Activated naive CD4-positive, alpha-beta T cell treated with anti-CD3 and anti-CD28 coated beads for 36 hours (primary cell): ENCODE data around the gene NTMT1. TPM values are rescaled to one million over a fixed set of nuclear protein-coding genes. Genes with fewer than 3 reads are reported as not detected.
A peak's percentile ranks its signal among the peaks of the same experiment; 100 is the strongest.

Experiments
- CTCF ChIA-PET: fragments of 350-600 bp; sonication (Branson Sonifier 250); formaldehyde crosslinking; loops from one replicate; lab custom pipeline; 2021; ENCODE audit warnings: antibody characterized with exemption; lab: Charles Lee
- DNase-seq: peaks from one replicate; pipeline ENCODE4 v3.0.0-alpha.2; 2020
- H3K27ac Mint-ChIP-seq: one replicate; pipeline ENCODE4 v1.8.0; 2021; ENCODE audit warnings: mild to moderate bottlenecking, mixed read lengths
- H3K27me3 Mint-ChIP-seq: one replicate; pipeline ENCODE4 v1.8.0; 2021; ENCODE audit warnings: low read depth, mixed read lengths
- H3K36me3 Mint-ChIP-seq: one replicate; pipeline ENCODE4 v1.8.0; 2021; ENCODE audit warnings: low read depth, mixed read lengths
- H3K4me1 Mint-ChIP-seq: one replicate; pipeline ENCODE4 v1.8.0; 2021; ENCODE audit warnings: low read depth, mixed read lengths
- H3K4me3 Mint-ChIP-seq: one replicate; pipeline ENCODE4 v1.8.0; 2021; ENCODE audit warnings: mild to moderate bottlenecking, moderate library complexity, mixed read lengths
- H3K9me3 Mint-ChIP-seq: one replicate; pipeline ENCODE4 v1.8.0; 2021; ENCODE audit warnings: mixed read lengths
- intact Hi-C: fragments of 100-400 bp; cut with micrococcal nuclease; formaldehyde crosslinking; loops from one replicate; pipeline ENCODE4 v1.15.1; 2023
- total RNA-seq, 2 experiments: library from RNA; stranded (reverse); gene quantifications; one replicate each; pipeline ENCODE4 v1.2.3, GENCODE V29; 2021

The NTMT1 gene
- total RNA-seq, 2 experiments from 2014 or later, result 58.6 to 59.3 TPM

DNA sequence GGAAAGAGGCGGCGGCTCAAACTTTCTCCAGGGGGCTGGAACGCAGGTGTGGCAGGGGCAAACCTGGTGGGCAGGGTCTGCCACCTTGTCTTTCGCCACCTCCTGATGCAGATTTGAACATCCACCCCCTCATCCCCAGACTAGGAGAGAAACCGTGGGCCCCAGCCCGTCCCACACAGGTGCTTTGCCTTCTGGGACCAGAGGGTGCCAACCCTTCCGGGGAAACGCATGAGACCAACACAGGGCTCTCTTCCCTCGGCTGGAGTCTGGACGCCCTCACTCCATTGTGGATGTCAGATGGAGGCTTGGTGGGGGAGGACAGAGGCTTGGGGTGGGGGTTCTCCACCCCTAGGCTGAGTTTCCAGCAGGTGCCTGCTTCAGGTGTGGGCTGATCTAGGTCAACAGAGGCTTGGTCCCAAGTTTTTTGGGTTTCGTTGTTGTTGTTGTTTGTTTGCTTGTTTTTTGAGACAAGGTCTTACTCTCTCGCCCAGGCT lies 14.6 kb upstream of the NTMT1 start:
- Mint-ChIP-seq H3K4me3 (no peak overlapping the region), H3K9me3 (no peaks in the 10 kb centered on the region), H3K27me3 (no peaks in the 10 kb centered on the region), H3K27ac (no peak overlapping the region), H3K36me3 (no peaks in the 10 kb centered on the region), H3K4me1 (peaks cover 25% of the 10 kb centered on the region)
- intact Hi-C loops, result loop anchor here (1.0 to 2.0 kb wide), 3 partner anchors 13 to 472 kb away; no protein-coding TSS in a partner anchor
- CTCF ChIA-PET, result interaction anchor here (0.6 to 3.2 kb wide), 17 partner anchors 11 to 486 kb away, joined by 3 to 42 read pairs (median 3); partner anchors contain the start of genes C9orf50 and NTMT1
- no peak for DNase-seq

DNA sequence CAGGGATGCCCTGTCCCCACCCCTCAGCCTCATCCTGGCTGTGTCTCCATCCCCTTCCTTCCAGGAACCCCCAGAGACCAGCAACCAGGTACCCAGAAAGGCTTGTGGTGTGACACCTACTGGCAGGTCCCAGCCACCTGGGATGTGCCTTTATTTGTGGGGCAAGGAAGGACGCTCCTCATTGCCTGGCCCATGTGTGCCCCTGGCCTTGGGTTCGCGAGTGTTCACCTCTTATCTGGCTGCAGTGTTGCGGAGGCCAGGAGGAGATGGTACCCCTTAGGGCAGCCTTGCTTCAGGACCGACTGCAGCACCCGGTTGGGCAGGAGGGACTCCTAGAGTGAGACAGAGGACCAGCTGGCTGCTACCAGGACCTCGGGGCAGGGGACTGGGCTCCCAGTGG lies 13.8 kb upstream of the NTMT1 start:
- Mint-ChIP-seq H3K36me3 (no peaks in the 10 kb centered on the region), H3K4me3 (no peak overlapping the region), H3K27ac (no peak overlapping the region), H3K9me3 (no peaks in the 10 kb centered on the region), H3K27me3 (no peaks in the 10 kb centered on the region), H3K4me1 (peaks cover 21% of the 10 kb centered on the region)
- CTCF ChIA-PET, result interaction anchor here (1.0 to 3.2 kb wide), 5 partner anchors 11 to 439 kb away, joined by 3 to 42 read pairs (median 4); partner anchors contain the start of gene C9orf50
- intact Hi-C loops, result no loop called here
- DNase-seq, result no peak

DNA sequence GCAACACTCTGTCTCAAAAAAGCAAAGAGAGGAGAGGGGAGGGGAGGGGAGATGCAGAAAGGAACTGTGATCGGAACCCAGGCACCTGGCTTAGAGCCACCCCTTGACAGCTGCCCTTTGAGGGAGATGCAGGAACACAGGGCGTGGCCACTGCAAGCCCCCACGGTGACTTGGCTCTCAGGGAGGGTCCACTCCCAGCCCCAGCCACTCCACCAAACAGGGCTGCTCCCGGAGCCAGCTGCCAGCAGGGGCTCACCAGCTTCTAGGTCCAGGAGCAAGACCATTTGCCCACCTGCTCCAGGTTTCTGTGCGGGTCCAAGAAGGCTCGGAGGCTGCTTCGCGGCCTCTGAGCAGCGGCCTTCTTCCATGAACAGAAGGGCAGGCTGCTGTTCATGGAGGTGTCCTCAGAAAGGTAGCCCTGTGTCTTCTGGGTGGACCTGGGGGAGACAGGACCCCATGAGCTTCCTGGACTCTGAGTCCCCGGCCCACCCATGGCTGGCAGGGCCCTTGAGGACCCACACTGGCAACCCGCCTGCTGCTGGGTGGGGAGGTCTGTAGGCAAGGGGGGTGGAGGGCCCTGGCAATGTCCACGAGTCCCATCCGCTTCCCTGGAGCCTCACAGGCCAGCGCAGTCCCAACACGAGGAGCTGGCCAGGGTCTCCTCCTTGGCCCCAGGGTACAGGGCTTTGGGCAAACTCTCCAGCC lies 13.0 kb upstream of the NTMT1 start:
- no peaks in the 10 kb centered on the region for H3K9me3 Mint-ChIP-seq
- H3K4me1 Mint-ChIP-seq, result peaks cover 15% of the 10 kb centered on the region
- intact Hi-C loops, result no loop called here
- H3K27me3 Mint-ChIP-seq, result no peaks in the 10 kb centered on the region
- CTCF ChIA-PET, result interaction anchor here (1.0 to 3.2 kb wide), 3 partner anchors 10 to 170 kb away, joined by 4 to 42 read pairs (median 4); partner anchors contain the start of gene C9orf50
- H3K36me3 Mint-ChIP-seq, result no peaks in the 10 kb centered on the region
- H3K27ac Mint-ChIP-seq, result no peak overlapping the region
- H3K4me3 Mint-ChIP-seq, result no peak overlapping the region
- no peak for DNase-seq

DNA sequence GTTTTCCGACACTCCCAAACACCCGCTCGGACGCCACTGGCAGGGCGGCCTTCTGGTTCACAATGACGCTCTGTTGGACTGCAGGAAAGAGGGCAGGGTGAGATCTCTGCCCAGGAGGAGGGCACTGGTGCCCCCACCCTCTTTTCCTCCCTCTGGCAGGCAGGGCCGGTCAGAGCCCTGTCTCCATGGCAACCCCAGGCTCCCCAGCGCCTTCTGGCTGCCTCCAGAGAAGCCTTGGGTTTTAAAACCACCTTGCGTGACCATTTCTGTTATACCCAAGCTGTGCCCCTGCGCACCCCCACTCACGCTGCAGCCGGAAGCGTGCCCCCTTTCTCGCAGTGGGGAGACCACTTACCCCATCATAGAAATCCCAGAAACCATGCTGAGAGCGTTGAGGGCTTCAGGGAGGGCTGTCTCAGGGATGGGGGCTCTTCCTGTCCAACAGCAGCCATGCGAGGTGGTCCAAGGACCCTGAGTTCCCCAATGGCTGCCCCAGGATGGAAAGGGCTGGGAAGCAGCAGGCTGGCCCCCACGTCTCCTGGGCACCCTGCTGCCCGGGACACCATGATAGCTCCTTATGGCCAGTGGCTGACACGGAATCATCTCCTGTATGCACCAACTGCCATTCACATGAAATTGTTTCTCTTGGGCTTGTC lies 12.3 kb upstream of the NTMT1 start:
- Mint-ChIP-seq H3K9me3 (no peaks in the 10 kb centered on the region), H3K27ac (no peak overlapping the region), H3K27me3 (no peaks in the 10 kb centered on the region), H3K36me3 (no peaks in the 10 kb centered on the region), H3K4me1 (peaks cover 15% of the 10 kb centered on the region), H3K4me3 (no peak overlapping the region)
- CTCF ChIA-PET, result interaction anchor here (0.9 to 3.2 kb wide), 3 partner anchors 9 to 470 kb away, joined by 3 to 42 read pairs (median 6); partner anchors contain the start of gene C9orf50
- DNase-seq, result no peak
- intact Hi-C loops, result no loop called here

DNA sequence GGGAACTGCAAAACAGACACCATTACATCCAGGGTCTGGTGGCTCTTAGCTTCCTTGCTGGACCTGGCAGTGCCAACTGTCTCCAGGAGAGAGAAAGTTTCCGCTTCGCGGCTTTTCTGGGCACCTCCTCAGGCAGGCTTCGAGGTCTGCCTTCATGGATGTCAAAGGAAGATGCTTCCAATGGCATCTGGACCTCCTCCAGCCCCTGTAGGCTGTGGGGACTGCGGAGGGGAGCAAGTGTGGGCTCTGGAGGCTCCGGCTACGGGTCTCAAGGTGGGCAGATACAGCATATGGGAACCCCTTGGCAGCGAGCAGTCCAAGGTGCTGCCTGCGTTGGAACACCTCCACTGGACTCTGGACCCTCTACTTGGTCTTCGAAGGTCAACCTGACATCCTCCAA lies 11.0 kb upstream of the NTMT1 start:
- Mint-ChIP-seq H3K4me1 (peaks cover 6% of the 10 kb centered on the region), H3K27ac (no peak overlapping the region), H3K27me3 (peaks cover 8% of the 10 kb centered on the region), H3K9me3 (no peaks in the 10 kb centered on the region), H3K4me3 (no peak overlapping the region), H3K36me3 (no peaks in the 10 kb centered on the region)
- DNase-seq, result no peak
- intact Hi-C loops, result no loop called here
- CTCF ChIA-PET, result interaction anchor here (1.2 kb wide), 1 partner anchor 9 kb away, joined by 6 read pairs; no protein-coding TSS in a partner anchor

DNA sequence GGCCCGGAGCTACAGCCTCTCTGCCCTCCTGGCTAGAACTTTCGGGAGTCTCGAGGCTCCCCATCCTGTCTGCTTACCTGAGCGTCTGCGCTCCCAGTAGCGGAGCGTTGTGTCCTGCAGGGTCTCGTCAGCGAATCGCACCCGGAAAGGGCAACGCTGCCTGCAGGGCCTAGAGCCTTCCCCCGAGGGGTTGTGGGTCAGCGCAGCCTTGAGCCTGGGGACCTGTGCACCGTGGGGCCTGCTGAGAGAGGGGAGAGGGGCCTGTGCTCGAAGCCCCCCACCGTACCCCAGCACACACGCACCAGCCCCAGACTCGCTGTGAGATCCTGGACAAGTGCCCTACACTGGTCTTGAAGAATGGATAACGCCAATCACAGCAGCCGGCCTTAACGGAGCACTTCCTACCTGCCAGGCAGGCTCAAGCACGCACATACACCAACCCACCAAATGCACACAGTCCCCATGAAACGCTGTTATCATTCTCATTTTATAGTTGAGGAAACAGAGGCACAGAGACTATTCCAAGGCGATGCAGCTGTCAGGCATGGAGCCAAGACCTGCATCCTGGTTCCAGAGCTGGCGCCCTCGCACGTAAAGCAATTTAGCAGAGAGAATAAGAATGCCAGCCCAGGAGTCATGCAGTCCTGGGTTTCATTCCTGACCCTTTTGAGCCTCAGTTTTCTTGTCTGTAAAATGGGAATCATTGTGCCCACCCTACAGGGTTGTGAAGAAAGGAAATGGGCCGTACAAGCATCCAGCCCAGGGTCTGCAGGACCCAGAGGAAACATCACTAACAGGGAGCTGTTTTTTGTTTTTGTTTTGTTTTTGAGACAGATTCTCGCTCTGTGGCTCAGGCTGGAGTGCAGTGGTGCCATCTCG lies 10.3 kb upstream of the NTMT1 start:
- peaks cover 8% of the 10 kb centered on the region for H3K27me3 Mint-ChIP-seq
- H3K4me1 Mint-ChIP-seq, result peaks cover 5% of the 10 kb centered on the region
- intact Hi-C loops, result no loop called here
- H3K4me3 Mint-ChIP-seq, result no peak overlapping the region
- H3K9me3 Mint-ChIP-seq, result no peaks in the 10 kb centered on the region
- CTCF ChIA-PET, result interaction anchor here (0.7 to 1.2 kb wide), 3 partner anchors 9 to 141 kb away, joined by 3 to 5 read pairs (median 3); no protein-coding TSS in a partner anchor
- no peak overlapping the region for H3K27ac Mint-ChIP-seq
- no peak for DNase-seq
- H3K36me3 Mint-ChIP-seq, result no peaks in the 10 kb centered on the region

DNA sequence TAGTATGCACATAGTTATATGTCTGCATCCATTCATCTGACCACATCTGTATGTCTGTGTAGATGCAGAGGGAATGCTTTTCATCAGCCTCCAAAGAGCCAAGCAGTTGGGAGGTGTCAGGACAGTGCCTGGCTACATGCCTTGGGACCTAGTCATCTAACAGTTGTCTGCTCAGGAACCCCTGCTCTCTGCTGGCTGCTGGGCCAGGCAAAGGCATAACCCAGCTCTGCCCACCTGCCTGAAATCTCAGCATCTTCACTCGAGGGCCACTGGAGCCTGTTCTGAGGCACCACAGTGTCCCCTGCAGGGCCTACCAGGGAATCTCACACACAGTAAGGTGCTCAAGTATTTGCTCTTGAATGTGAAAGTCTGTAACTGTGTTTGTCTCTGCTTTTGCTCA lies 8.8 kb upstream of the NTMT1 start:
- no peaks in the 10 kb centered on the region for H3K9me3 Mint-ChIP-seq
- no peak overlapping the region for H3K4me3 Mint-ChIP-seq
- DNase-seq, result peak; percentile 41
- no peak overlapping the region for H3K27ac Mint-ChIP-seq
- CTCF ChIA-PET, result interaction anchor here (0.7 kb wide), 1 partner anchor 592 kb away, joined by 3 read pairs; no protein-coding TSS in a partner anchor
- no peaks in the 10 kb centered on the region for H3K36me3 Mint-ChIP-seq
- no peaks in the 10 kb centered on the region for H3K4me1 Mint-ChIP-seq
- peaks cover 20% of the 10 kb centered on the region for H3K27me3 Mint-ChIP-seq
- intact Hi-C loops, result no loop called here

DNA sequence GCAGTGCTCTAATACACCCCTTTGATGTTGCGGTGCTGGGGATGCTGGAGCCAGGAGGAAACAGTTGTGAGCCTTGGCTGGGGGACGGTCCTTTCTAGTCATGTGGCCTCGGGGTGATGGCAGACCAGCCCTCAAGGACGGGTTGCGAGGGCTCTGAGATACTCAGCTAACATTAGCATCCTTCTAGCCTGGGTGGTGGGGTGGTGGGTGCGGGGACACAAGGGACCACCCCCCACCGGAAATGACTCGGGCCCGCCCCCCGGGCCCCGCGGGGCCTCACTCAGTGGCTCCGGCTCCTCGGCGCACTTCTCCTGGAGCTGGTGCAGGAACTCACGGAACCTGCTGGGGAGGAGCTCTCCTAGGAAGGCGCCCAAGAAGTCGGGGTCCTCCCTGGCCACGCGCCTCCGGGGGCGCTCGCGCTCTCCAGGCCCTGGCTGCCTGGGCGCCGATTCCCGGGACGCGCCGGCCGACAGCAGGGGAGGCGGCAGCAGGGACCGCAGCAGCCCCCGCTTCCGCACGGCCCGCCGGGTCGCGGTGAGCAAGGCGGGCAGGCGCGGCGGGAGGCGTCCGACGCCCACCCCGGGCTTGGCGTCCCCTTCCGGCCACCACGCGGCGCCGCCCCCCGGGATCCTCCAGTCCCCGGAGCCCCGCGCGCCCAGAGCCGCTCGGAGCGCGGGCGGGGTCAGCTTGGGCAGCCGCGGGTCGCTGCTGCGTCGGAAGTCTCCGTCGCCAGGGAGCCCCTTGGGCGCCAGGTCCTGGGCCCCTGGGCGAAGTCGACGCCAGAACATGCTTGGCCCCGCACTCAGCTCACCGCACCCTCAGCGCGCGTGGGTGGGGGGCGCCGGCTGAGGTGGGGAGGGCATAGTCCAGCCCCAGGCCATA lies 5.9 kb upstream of the NTMT1 start:
- Mint-ChIP-seq H3K9me3 (no peaks in the 10 kb centered on the region), H3K27ac (no peak overlapping the region), H3K4me3 (no peak overlapping the region), H3K4me1 (peaks cover 11% of the 10 kb centered on the region), H3K36me3 (no peaks in the 10 kb centered on the region), H3K27me3 (peaks cover 25% of the 10 kb centered on the region)
- no peak for DNase-seq
- CTCF ChIA-PET, result interaction anchor here (0.6 to 5.6 kb wide), 5 partner anchors 8 to 514 kb away, joined by 3 to 42 read pairs (median 3); no protein-coding TSS in a partner anchor
- intact Hi-C loops, result no loop called here

DNA sequence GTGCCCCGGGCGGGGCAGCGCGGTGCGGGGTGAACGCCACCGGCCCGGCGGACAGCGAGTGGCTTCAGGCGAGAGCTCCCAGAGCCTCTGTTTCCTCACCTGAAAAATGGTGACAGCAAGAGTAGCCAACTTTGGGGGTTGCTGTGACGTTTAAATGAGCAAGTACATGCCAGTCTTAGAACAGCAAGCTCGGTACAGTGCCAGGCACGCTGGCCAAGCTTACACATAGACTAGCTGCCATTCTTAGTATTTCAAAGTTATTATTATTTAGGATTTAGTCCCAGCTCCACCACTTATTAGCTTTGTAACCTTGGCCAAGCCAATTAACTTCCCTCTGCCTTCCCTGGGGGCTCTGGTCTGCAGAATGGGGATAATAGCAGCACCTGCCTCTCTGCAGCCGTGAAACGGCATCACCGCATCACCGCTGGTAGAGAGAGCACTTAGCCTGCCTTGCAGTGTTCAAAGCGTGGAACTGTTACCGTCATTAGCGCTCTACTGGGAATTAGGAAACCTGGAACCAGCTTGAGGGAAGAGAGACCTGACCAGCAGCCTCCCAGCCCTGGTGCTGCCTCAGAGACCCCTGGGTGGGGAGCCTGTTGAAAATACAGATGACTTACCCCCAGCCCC lies 5.2 kb upstream of the NTMT1 start, which contains the start of gene C9orf50:
Gene C9orf50 (minus strand): TSS at position 433 of the 627 bp plus-strand sequence. CDS start 527 bp downstream, outside the sequence.
- Mint-ChIP-seq H3K9me3 (no peaks in the 10 kb centered on the region), H3K4me3 (no peak within 1 kb of the TSS), H3K27me3 (peaks cover 25% of the 10 kb centered on the region), H3K4me1 (peaks cover 15% of the 10 kb centered on the region), H3K36me3 (no peaks in the 10 kb centered on the region), H3K27ac (no peak within 1 kb of the TSS)
- intact Hi-C loops, result no loop called here
- DNase-seq, result no peak
- CTCF ChIA-PET, result interaction anchor here (0.6 to 5.6 kb wide), 8 partner anchors 9 to 514 kb away, joined by 3 to 42 read pairs (median 3); no protein-coding TSS in a partner anchor

DNA sequence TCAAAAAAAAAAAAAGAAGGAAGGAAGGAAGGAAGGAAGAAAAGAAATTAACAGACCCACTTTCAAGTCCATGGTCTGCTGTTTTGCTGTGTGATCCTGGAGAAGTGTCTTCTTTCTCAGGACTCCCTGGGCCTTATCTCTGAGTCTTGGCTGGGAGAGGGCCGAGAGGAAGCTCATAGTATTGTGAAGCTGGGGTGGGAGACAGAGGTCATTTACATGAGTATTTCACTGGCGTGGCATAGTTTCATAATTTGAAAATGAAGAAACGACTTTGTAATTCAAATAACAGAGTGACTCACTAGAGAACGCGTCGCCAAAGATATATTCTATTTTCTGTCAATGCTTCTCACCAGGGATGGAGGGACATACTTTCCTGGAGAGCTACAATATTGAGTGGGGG lies 2.6 kb upstream of the NTMT1 start:
- intact Hi-C loops, result no loop called here
- DNase-seq, result no peak
- Mint-ChIP-seq H3K9me3 (no peaks in the 10 kb centered on the region), H3K4me3 (no peak overlapping the region), H3K27ac (no peak overlapping the region), H3K36me3 (peaks cover 7% of the 10 kb centered on the region), H3K27me3 (peaks cover 25% of the 10 kb centered on the region), H3K4me1 (peaks cover 32% of the 10 kb centered on the region)
- CTCF ChIA-PET, result interaction anchor here (0.6 to 5.6 kb wide), 17 partner anchors 9 to 492 kb away, joined by 3 to 42 read pairs (median 6); no protein-coding TSS in a partner anchor
